ENCODE data around the gene C2.

The C2 gene

DNA sequence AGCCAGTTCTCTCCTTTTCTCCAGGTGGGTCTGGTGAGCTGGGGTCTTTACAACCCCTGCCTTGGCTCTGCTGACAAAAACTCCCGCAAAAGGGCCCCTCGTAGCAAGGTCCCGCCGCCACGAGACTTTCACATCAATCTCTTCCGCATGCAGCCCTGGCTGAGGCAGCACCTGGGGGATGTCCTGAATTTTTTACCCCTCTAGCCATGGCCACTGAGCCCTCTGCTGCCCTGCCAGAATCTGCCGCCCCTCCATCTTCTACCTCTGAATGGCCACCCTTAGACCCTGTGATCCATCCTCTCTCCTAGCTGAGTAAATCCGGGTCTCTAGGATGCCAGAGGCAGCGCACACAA, 17.6 kb downstream of the C2 start:
- ChIA-PET POLR2A (no interaction called here), CTCF (interaction anchor here (0.9 to 1.8 kb wide), 5 partner anchors 8 to 56 kb away, joined by 3 to 8 read pairs (median 5); no protein-coding TSS in a partner anchor)
- TF ChIP-seq, protein P1, sequence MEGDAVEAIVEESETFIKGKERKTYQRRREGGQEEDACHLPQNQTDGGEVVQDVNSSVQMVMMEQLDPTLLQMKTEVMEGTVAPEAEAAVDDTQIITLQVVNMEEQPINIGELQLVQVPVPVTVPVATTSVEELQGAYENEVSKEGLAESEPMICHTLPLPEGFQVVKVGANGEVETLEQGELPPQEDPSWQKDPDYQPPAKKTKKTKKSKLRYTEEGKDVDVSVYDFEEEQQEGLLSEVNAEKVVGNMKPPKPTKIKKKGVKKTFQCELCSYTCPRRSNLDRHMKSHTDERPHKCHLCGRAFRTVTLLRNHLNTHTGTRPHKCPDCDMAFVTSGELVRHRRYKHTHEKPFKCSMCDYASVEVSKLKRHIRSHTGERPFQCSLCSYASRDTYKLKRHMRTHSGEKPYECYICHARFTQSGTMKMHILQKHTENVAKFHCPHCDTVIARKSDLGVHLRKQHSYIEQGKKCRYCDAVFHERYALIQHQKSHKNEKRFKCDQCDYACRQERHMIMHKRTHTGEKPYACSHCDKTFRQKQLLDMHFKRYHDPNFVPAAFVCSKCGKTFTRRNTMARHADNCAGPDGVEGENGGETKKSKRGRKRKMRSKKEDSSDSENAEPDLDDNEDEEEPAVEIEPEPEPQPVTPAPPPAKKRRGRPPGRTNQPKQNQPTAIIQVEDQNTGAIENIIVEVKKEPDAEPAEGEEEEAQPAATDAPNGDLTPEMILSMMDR (IDR thresholded peaks at IDR 0.05; ENCODE audit: insufficient read depth, low read length, missing control alignments): no peak
- no peak for DNase-seq (ENCODE audit: low read depth, low spot score)
- H3K4me3 ChIP-seq (ENCODE audit: low read depth, low read length): no peak overlapping the region

DNA sequence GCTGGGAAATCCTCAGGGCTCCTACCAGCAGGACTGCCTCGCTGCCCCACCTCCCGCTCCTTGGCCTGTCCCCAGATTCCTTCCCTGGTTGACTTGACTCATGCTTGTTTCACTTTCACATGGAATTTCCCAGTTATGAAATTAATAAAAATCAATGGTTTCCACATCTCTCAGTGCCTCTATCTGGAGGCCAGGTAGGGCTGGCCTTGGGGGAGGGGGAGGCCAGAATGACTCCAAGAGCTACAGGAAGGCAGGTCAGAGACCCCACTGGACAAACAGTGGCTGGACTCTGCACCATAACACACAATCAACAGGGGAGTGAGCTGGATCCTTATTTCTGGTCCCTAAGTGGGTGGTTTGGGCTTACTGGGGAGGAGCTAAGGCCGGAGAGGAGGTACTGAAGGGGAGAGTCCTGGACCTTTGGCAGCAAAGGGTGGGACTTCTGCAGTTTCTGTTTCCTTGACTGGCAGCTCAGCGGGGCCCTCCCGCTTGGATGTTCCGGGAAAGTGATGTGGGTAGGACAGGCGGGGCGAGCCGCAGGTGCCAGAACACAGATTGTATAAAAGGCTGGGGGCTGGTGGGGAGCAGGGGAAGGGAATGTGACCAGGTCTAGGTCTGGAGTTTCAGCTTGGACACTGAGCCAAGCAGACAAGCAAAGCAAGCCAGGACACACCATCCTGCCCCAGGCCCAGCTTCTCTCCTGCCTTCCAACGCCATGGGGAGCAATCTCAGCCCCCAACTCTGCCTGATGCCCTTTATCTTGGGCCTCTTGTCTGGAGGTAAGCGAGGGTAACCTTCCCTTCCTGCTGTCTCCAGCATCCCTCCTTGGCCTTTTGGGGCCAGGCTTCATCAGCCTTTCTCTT, 18.2 kb downstream of the C2 start, which contains the start of gene CFB:
Gene CFB, plus strand, starts transcription at position 589 of the 863 bp plus-strand sequence. Its CDS starts 127 bp downstream, at position 716.
- ChIA-PET CTCF (interaction anchor here (0.9 to 1.8 kb wide), 4 partner anchors 11 to 57 kb away, joined by 3 to 6 read pairs (median 4); no protein-coding TSS in a partner anchor), POLR2A (interaction anchor here (0.8 kb wide), 1 partner anchor 23 kb away, joined by 3 read pairs; no protein-coding TSS in a partner anchor)
- TF ChIP-seq, protein P1 (IDR thresholded peaks at IDR 0.05; ENCODE audit: insufficient read depth, low read length, missing control alignments): no peak
- no peak for DNase-seq (ENCODE audit: low read depth, low spot score)
- H3K4me3 ChIP-seq (ENCODE audit: low read depth, low read length): peak within 1 kb of the TSS; percentile 16

DNA sequence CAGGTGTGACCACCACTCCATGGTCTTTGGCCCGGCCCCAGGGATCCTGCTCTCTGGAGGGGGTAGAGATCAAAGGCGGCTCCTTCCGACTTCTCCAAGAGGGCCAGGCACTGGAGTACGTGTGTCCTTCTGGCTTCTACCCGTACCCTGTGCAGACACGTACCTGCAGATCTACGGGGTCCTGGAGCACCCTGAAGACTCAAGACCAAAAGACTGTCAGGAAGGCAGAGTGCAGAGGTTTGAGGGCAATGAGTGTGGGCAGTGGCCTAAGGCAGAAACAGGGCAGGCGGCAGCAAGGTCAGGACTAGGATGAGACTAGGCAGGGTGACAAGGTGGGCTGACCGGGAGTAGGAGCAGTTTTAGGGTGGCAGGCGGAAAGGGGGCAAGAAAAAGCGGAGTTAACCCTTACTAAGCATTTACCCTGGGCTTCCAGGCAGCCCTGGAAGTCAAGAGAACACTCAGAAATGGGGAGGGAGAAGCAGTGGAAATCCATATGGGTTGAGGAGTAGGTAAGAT, 18.9 kb downstream of the C2 start:
- TF ChIP-seq, protein P1 (IDR thresholded peaks at IDR 0.05; ENCODE audit: insufficient read depth, low read length, missing control alignments): no peak
- POLR2A ChIA-PET: interaction anchor here (0.8 kb wide), 1 partner anchor 22 kb away, joined by 3 read pairs; no protein-coding TSS in a partner anchor
- DNase-seq (ENCODE audit: low read depth, low spot score): no peak
- CTCF ChIA-PET: interaction anchor here (1.1 to 1.6 kb wide), 2 partner anchors 11 kb away, joined by 4 to 5 read pairs; no protein-coding TSS in a partner anchor
- H3K4me3 ChIP-seq (ENCODE audit: low read depth, low read length): no peak overlapping the region

DNA sequence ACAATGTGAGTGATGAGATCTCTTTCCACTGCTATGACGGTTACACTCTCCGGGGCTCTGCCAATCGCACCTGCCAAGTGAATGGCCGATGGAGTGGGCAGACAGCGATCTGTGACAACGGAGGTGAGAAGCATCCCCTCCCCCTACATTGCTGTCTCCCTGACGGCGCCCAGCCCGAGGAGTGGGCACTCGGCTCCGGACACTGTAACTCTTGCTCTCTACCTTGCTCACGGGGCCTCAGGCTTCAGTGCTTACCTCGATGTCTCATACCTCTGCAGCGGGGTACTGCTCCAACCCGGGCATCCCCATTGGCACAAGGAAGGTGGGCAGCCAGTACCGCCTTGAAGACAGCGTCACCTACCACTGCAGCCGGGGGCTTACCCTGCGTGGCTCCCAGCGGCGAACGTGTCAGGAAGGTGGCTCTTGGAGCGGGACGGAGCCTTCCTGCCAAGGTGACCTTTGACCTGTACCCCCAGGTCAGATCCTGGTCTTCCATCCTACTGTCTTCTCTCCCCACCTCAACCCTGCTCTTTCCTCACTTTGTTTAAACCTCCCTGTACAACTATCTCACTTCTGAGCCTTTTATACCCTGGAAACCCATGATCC, 19.7 kb downstream of the C2 start:
- CTCF ChIA-PET: interaction anchor here (0.8 to 7.4 kb wide), 3 partner anchors 7 to 67 kb away, joined by 3 to 94 read pairs (median 3); no protein-coding TSS in a partner anchor
- TF ChIP-seq, protein P1 (IDR thresholded peaks at IDR 0.05; ENCODE audit: insufficient read depth, low read length, missing control alignments): no peak

DNA sequence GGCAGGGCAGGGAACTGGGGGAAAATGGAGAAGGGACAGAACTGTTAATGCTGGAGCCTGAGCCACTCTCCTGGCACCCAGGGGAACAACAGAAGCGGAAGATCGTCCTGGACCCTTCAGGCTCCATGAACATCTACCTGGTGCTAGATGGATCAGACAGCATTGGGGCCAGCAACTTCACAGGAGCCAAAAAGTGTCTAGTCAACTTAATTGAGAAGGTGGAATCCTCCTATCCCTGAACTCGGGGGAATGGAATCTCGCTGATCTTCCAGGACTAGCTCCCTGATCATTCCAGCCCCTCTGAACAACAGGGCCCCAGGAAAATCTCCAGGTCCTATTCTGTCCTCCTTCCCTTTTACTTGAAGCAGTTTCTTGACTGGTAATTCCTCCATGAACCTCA, 20.3 kb downstream of the C2 start:
- TF ChIP-seq, protein P1 (IDR thresholded peaks at IDR 0.05; ENCODE audit: insufficient read depth, low read length, missing control alignments): no peak
- ChIA-PET CTCF (interaction anchor here (0.8 to 7.4 kb wide), 3 partner anchors 7 to 68 kb away, joined by 3 to 94 read pairs (median 3); no protein-coding TSS in a partner anchor), POLR2A (interaction anchor here (0.6 kb wide), 1 partner anchor 129 kb away, joined by 3 read pairs; no protein-coding TSS in a partner anchor)
- H3K4me3 ChIP-seq (ENCODE audit: low read depth, low read length): no peak overlapping the region
- DNase-seq (ENCODE audit: low read depth, low spot score): no peak

More for the DNA sequence above, 19.7 kb downstream of the C2 start:
- DNase-seq (ENCODE audit: low read depth, low spot score): no peak
- no peak overlapping the region for H3K4me3 ChIP-seq (ENCODE audit: low read depth, low read length)
- POLR2A ChIA-PET: no interaction called here
